Myocyte (in vitro differentiated cells): ENCODE results near the gene PHLDB3. TPM values are rescaled to one million over a fixed set of nuclear protein-coding genes. Genes with fewer than 3 reads are reported as not detected.
"Not testable (repeated sequence)": the region's sequence is repeated elsewhere in the genome, so short reads cannot be mapped to it uniquely, and the experiment has no call there.

ENCODE experiments used
- DNase-seq: peaks from one replicate; pipeline ENCODE4 v3.0.0-alpha.2; 2012; ENCODE audit warnings: low read depth
- polyA plus RNA-seq: library from polyadenylated mRNA; unstranded; fragments of >200 nt; gene quantifications from one replicate; pipeline ENCODE4 v1.2.1, GENCODE V29; 2012; ENCODE audit warnings: missing spikeins
- total RNA-seq: library from RNA; depleted of rRNA; stranded (reverse); fragments of >200 nt; gene quantifications from 2 replicates; pipeline ENCODE4 v1.2.3, GENCODE V29; 2014

The PHLDB3 gene
- 7.8 and 15.7 TPM in 2 replicates for total RNA-seq
- 5.6 TPM for polyA plus RNA-seq

- peak; percentile 45 for DNase-seq
These were observed at the start of gene PHLDB3 for GRCh38 chr19:43504426-43505185. Gene PHLDB3, minus strand, starts transcription at chr19:43504746. Its CDS starts 628 bp downstream, at chr19:43504118.

DNA sequence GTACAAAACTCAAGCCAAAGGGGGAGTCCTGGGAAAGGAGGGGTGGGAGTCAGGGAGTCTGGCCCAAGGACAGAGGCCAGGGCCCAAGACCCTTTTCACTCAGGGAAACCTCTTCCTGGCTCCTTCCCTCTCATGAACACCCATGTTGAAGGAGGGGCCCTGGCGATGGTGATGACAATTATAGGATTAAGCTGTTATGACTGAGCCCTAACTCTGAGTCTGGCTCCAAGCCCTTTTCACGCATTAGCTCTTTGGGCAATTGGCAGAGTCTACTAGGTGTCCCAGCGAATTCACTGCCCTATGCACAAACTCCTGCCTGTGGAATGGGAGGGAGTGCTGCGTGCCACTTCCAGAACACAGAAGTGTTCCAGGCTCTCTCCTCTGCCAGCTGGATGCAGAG lies 49.1 kb upstream of the PHLDB3 start:
- DNase-seq, result no peak

- DNase-seq, result no peak
These were observed 48.1 kb upstream of the PHLDB3 start for GRCh38 chr19:43552616-43553015.

DNA sequence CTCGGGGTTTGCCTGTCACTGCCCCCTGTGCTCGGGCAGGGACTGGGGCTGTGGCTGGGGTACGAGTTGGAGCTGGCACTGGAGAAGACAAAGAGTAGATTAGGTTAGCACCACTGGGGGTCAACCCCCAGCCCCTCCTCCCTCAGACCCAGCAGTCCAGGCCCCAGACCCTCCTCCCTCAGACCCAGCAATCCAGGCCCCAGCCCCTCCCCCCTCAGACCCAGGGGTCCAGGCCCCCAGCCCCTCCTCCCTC lies 47.6 kb upstream of the PHLDB3 start:
- no peak for DNase-seq

- DNase-seq, result no peak
These were observed 47.1 kb upstream of the PHLDB3 start for GRCh38 chr19:43551399-43552197.

DNA sequence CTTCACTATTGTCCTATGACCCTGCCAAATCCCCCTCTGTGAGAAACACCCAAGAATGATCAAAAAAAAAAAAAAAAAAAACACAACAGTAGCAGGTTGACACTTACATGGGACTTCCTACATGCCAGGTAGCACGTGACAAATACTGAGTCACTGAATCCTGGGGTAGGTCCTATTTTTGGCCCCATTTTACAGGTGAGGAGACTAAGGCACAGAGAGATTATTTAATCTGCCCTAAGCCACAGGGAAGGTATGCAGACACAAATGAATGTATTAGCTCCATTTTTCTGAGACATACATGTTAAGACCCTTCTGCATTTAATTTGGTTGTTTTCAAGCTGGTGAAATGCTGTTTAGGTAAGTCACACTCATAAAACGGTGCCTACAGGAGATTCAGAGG lies 44.2 kb upstream of the PHLDB3 start:
- DNase-seq, result no peak

DNA sequence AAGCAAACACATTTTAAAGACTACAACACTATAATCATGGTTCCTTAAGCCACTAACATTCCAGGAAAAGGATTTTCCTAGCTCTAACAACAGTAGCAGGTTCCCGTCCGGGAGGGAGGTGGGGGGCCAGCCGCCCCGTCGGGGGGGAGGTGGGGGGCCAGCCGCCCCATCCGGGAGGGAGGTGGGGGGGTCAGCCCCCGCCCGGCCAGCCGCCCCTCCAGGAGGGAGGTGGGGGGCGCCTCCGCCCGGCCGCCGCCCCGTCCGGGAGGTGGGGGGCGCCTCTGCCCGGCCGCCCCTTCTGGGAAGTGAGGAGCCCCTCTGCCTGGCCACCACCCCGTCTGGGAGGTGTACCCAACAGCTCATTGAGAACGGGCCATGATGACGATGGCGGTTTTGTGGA lies 43.4 kb upstream of the PHLDB3 start:
- not testable (repeated sequence) for DNase-seq

GRCh38 chr19:43546581-43546980 lies 42.0 kb upstream of the PHLDB3 start:
- DNase-seq, result no peak

DNA sequence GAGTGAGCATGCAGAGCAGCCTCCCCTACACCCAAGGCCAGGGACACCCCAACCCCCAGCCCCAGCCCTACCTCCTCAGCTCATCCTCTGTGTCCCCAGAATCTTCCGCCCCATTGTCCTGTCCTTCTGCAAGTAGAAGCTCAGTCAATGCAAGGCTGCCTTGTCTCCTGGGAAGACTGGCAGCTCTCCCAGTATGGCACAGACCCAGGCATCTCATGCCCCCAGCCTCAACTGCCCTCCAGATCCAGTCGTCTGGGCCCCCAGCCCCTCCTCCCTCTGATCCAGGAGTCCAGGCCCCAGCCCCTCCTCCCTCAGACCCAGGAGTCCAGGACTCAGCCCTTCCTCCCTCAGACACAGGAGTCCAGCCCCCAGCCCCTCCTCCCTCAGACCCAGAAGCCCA lies 41.4 kb upstream of the PHLDB3 start:
- no peak for DNase-seq

DNA sequence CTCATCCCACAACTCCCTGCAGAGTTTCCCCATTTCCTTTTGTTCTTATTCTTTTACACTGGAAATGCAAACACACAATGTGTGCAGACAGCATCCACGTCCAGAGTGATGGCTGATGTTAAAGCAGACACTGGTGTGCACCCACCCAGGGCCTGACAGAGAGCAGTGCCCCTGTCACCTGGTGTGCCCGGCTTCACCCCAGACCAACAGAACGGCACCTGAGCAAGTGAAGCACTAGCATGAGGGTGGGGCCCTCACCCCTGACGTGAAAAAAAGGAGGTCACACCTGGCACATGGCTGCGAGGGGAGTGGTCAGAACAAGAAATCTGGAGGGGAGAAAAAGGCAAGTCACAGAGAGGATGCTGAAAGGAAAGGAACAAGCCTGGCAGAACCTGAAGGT lies 40.7 kb upstream of the PHLDB3 start:
- no peak for DNase-seq

DNA sequence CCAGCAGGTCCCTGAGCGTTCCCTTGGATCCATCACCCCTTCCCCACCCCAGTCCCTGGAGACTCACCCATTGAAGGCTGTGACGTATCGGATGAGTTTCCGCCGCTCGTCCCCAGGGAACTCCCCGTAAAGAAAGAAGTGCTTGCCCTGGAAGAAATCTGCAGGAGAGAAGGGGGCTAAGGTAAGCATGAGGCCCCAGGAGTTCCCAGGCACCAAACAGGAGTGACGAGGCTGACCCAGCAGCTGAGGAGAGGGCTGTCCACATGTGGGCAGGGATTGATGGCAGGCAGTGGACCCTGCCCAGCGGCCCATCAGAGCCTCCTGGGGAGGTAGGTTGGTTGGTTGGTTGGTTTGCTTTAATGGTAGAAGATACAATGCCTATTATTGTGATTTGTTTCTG lies 39.5 kb upstream of the PHLDB3 start:
- DNase-seq, result no peak

- DNase-seq, result no peak
These were observed 37.5 kb upstream of the PHLDB3 start for GRCh38 chr19:43541920-43542650.

DNA sequence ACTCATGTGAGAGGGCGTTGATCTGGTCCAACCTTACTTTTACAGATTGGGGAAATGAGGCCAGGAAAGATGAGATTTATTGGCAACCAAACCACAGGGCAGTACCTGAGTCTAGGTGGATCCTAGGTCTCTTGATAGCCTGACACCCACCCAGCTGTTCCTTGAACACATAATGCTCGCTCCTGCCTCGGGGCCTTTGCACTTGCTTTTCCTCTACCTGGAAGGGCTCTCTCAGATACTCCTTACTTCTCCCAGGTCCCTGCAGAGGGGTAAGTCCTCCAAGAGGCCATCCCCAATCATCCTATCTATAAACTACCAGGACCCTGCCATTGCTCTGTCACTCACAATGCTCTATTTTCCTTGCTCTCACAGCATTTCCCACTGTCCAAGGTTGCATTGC lies 35.8 kb upstream of the PHLDB3 start:
- DNase-seq, result no peak

GRCh38 chr19:43538922-43539321 lies 34.4 kb upstream of the PHLDB3 start:
- no peak for DNase-seq

DNA sequence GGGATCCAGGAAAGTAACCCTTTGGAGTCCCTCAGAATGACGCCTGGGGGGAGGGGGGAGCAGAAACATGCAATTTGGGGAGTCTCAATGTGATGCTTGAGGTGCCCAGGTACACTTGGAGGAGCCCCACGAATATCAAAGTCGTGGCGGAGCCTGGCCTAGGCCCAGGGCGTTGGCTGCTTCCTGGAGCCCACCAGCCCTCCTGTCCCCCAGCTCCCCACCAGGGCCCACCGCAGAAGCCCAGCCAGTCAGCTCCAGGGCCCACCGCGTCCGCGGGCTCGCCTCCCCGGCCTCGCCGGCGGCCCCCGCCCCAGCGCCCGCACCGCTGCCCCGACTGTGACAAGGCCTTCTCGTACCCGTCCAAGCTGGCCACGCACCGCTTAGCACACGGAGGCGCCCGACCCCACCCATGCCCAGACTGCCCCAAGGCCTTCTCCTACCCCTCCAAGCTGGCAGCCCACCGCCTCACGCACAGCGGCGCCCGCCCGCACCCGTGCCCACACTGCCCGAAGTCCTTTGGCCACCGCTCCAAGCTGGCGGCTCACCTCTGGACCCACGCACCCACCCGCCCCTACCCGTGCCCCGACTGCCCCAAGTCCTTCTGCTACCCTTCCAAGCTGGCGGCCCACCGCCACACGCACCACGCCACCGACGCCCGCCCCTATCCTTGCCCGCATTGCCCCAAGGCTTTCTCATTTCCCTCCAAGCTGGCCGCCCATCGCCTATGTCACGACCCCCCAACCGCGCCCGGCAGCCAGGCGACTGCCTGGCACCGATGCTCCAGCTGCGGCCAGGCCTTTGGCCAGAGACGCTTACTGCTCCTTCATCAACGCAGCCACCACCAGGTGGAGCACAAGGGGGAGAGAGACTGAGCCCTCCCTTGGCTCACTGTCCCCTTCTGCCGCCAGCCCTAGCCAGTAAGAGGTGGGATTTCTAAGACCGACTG lies 30.5 kb upstream of the PHLDB3 start:
- peak; percentile 52 for DNase-seq

- DNase-seq, result no peak
These were observed 29.8 kb upstream of the PHLDB3 start for GRCh38 chr19:43534305-43534815.

DNA sequence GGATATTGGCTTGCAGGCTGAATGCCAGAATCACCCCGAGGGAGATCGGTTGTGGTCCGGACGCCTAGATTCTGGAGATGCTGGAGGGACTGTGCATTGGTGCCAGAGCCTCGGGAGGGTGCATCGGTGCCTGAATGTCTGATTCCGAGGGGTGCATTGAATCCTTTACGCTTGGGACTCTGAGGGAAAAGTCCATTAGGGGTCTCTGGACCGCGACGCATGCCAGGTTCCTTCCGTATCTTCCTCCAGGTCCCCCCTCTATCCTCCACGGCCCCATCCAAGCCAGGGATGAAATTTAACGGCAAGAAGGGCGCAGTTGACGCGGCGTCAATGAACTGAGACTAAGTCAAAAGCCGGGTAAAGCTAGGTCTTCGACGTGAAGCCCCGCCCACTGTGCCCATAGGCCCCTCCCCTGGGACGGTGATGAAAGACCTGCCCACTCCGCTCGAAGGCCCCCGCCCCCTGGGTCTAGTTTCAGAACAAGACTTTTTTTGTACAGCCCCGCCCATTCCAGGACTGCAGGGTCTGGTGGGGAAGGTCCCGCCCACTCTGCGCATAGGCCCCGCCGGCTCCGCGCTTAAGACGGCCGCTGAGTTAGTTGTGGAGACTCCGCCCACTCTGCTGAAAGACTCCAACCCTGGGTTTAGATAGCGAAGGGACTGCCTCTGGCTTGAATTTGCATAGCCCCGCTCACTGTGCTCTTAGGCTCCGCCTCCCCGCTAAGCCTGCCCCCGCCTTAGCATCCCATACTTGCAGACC lies 29.2 kb upstream of the PHLDB3 start:
- DNase-seq, result peak; percentile 94

- peak; percentile 89 for DNase-seq
These were observed 28.5 kb upstream of the PHLDB3 start, which contains the start of gene ZNF575 for GRCh38 chr19:43532962-43533545. Gene ZNF575, plus strand, starts transcription at chr19:43533188. Its CDS starts 1,235 bp downstream, at chr19:43534423.

DNA sequence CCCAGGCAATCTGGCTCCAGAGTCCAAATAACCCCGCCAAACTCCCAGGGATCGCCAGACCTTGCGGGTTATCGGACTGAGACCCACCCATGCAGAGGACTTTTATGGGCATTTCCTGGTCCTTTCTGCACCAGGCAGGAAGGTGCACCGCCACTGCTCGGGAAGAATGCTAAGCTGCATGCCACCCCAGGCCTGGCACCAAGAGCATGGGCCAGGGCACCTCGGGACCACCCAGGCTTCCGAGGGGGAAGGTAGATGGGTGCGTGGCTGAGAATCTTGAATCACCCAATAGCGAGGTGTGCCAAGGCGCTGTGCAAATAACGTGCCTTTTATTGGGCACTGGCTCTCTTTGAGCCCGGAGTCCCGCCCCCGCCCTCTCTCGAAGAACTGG lies 28.0 kb upstream of the PHLDB3 start:
- no peak for DNase-seq
